GM06990 (cell line): ENCODE results near the gene DEXI.

Experiments used
- DNase-seq: peaks from one replicate; pipeline ENCODE4 v3.0.0-alpha.2; 2011; ENCODE audit not compliant: insufficient read length; ENCODE audit errors: extremely low read depth
- H3K27me3 ChIP-seq: replicated peaks from 2 replicates; pipeline ENCODE4 v1.6.0; 2011; ENCODE audit warnings: low read length; ENCODE audit not compliant: control insufficient read depth, insufficient read depth
- H3K36me3 ChIP-seq: 2 replicates; pipeline ENCODE4 v1.5.1; 2011; ENCODE audit warnings: low read length; ENCODE audit not compliant: control insufficient read depth, insufficient read depth
- H3K4me3 ChIP-seq: replicated peaks from 2 replicates; pipeline ENCODE4 v1.5.1; 2011; ENCODE audit warnings: low read depth, mild to moderate bottlenecking, control low read depth, low read length
- CTCF ChIP-seq: IDR thresholded peaks from 2 replicates; pipeline ENCODE4 v1.5.1; 2011; ENCODE audit warnings: low read length, control low read depth, mild to moderate bottlenecking, inconsistent platforms; ENCODE audit not compliant: insufficient read depth, poor library complexity, severe bottlenecking

DEXI gene

DNA sequence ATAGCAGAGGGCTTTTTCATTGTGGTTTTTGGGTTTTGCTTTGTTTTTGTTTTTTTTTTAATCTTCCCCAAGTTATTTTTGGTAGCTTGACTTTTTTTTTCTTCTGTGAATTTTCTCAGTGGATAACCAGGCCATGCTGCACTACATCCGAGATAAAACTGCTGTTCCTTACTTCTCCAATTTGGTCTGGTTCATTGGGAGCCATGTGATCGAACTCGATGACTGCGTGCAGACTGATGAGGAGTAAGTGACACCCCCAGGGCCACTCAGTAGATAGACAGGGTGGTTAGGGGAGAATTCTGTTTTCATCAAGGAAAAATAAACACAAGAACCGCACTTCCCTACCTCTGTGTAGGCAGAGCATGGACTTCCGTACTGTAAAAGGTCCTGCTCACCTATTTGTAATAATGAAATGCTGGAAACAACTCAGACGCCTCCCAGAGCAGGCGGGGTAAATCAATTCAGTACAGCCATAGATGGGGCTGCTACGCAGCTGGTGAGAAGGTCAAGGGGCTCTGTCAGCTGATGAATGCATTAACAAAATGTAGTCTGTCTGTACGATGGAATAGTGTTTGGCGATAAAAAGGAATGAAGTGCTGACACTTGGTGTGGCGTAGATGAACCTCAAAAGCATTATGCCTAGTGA, 30.7 kb upstream of the DEXI start:
- H3K36me3 ChIP-seq: peaks cover 15% of the 10 kb centered on the region
- DNase-seq: no peak
- TF ChIP-seq CTCF: no peak
- H3K27me3 ChIP-seq: no peaks in the 10 kb centered on the region
- no peak overlapping the region for H3K4me3 ChIP-seq

DNA sequence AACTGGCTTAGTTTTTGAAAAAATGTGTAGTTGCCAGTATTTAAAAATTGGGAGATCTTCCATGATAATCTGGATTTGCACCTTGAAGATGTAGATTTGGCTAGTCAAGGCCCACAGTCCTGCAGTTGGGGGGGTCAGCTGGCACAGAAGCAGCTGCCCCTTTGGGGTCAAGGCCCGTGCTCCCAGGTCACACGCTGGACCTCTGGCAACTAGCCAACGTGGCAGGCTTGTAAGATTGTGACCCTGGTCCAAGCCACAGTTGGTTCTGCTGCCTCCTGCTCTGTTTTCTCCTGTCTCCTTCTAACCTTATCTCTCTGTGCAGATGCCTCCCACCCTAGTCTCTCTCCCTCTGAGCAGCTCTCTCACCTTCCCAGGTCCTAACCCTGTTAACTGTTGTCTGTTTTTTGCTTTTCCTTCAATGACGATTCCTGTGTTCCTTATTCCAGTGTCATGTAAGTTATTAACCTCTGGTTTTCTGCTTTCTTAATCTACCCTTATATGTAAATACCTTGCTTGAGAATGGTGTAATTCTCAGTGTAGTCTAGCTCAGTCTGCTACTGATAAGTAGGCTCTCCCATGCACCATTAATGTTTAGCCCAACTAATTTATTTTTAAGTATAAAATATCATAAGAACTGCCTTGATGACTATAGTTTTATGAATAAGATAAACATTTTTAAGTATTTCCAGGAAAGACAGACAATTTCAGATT, 30.0 kb upstream of the DEXI start:
- H3K36me3 ChIP-seq: peaks cover 13% of the 10 kb centered on the region
- no peak for DNase-seq
- TF ChIP-seq CTCF: no peak
- H3K27me3 ChIP-seq: no peaks in the 10 kb centered on the region
- H3K4me3 ChIP-seq: no peak overlapping the region

GRCh38 chr16:10971560-10971961, 29.3 kb upstream of the DEXI start:
- no peaks in the 10 kb centered on the region for H3K27me3 ChIP-seq
- no peak for DNase-seq
- peaks cover 16% of the 10 kb centered on the region for H3K36me3 ChIP-seq
- peak; percentile 58 for TF ChIP-seq CTCF
- no peak overlapping the region for H3K4me3 ChIP-seq

DNA sequence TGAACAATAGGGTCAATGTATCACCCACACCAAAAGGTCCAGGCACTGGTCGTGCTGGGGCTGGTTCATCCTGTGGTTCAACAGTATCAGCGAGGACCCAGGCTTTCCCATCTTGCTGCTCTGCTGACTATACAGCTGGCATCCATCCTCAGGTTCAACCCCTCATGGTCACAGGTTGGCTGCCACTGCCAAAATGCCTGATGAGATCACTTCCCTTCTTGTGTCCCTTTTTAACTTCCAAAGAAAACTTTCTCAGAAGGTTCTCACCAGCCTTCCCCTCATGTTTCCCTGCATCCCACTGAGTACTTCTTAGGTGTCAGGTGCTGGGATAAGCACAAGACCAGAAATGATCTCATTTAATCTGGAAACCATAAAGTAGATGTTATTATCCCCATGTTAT, 27.8 kb upstream of the DEXI start:
- DNase-seq: no peak
- H3K36me3 ChIP-seq: peaks cover 16% of the 10 kb centered on the region
- no peaks in the 10 kb centered on the region for H3K27me3 ChIP-seq
- TF ChIP-seq CTCF: no peak
- no peak overlapping the region for H3K4me3 ChIP-seq

DNA sequence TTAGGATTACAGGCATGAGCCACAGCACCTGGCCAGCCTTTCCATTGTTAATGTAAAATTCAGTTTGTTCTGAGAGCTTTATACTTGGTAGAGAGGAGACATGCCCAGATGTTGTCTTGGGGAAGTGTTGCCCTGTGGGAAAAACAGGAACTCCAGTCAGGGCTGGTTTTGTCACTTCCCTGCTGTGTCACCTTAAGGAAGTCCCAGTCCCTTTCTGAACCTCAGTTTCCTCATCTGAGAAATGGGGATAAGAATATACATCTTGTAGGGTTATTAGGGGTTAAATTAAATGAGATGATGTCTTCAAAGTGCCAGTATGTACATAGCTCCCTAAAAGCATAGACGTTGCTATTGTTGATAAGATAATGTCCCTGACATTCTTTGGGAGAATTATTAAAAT, 27.3 kb upstream of the DEXI start:
- no peak overlapping the region for H3K4me3 ChIP-seq
- H3K27me3 ChIP-seq: no peaks in the 10 kb centered on the region
- no peak for DNase-seq
- H3K36me3 ChIP-seq: peaks cover 16% of the 10 kb centered on the region
- TF ChIP-seq CTCF: no peak
